Astrocyte of the cerebellum (primary cell): ENCODE measurements around the gene GNAQ.
"Not testable (repeated sequence)": the region's sequence is repeated elsewhere in the genome, so short reads cannot be mapped to it uniquely, and the experiment has no call there.

Experiments used
- DNase-seq: peaks from one replicate; pipeline ENCODE4 v3.0.0-alpha.2; 2011; ENCODE audit warnings: low read depth
- H3K4me3 ChIP-seq: 2 replicates; pipeline ENCODE4 v1.5.1; 2011; ENCODE audit warnings: mild to moderate bottlenecking, low read depth, low read length, moderate library complexity
- CTCF ChIP-seq: IDR thresholded peaks from 2 replicates; pipeline ENCODE4 v1.5.1; 2012; ENCODE audit warnings: low read length, low read depth, moderate library complexity, mild to moderate bottlenecking; ENCODE audit errors: missing control alignments
- in situ Hi-C: cut with HindIII; loops from 2 replicates; pipeline ENCODE4 v1.10.0; 2017; ENCODE audit warnings: low sequenced_read_pairs

GNAQ gene

GRCh38 chr9:78062710-78063109 is 31.1 kb upstream of the GNAQ start:
- in situ Hi-C loops, result no loop called here
- no peak for DNase-seq
- no peak for TF ChIP-seq CTCF

GRCh38 chr9:78054218-78054617 is 22.6 kb upstream of the GNAQ start:
- DNase-seq, H3K4me3 ChIP-seq, in situ Hi-C loops: not testable (repeated sequence)

More at GRCh38 chr9:78062710-78063109, 31.1 kb upstream of the GNAQ start:
- H3K4me3 ChIP-seq, result no peak overlapping the region

- H3K4me3 ChIP-seq, result no peak overlapping the region
- TF ChIP-seq CTCF, result no peak
- DNase-seq, result no peak
- in situ Hi-C loops, result no loop called here
Observed at GRCh38 chr9:78053627-78054026, 22.0 kb upstream of the GNAQ start.

- no peak overlapping the region for H3K4me3 ChIP-seq
- no peak for DNase-seq
- in situ Hi-C loops, result no loop called here
- no peak for TF ChIP-seq CTCF
Observed at GRCh38 chr9:78050421-78050820, 18.8 kb upstream of the GNAQ start.

GRCh38 chr9:78049484-78049883 is 17.9 kb upstream of the GNAQ start:
- TF ChIP-seq CTCF, result no peak
- no peak for DNase-seq
- H3K4me3 ChIP-seq, result no peak overlapping the region
- in situ Hi-C loops, result no loop called here

GRCh38 chr9:78047106-78047505 is 15.5 kb upstream of the GNAQ start:
- no peak for TF ChIP-seq CTCF
- no peak overlapping the region for H3K4me3 ChIP-seq
- DNase-seq, result no peak
- in situ Hi-C loops, result no loop called here

GRCh38 chr9:78046112-78046511 is 14.5 kb upstream of the GNAQ start:
- in situ Hi-C loops, result no loop called here
- DNase-seq, result no peak
- no peak for TF ChIP-seq CTCF
- H3K4me3 ChIP-seq, result no peak overlapping the region
